HG02798 (cell line): ENCODE data around the gene TYK2.
"Not testable (repeated sequence)": the region's sequence is repeated elsewhere in the genome, so short reads cannot be mapped to it uniquely, and the experiment has no call there.

ENCODE experiments used
- ATAC-seq: cut with Tn5 transposase; IDR thresholded peaks from one replicate; pipeline ENCODE4 v1.9.1; 2021; ENCODE audit warnings: mild to moderate bottlenecking; ENCODE audit not compliant: unreplicated experiment, poor library complexity

TYK2 gene

DNA sequence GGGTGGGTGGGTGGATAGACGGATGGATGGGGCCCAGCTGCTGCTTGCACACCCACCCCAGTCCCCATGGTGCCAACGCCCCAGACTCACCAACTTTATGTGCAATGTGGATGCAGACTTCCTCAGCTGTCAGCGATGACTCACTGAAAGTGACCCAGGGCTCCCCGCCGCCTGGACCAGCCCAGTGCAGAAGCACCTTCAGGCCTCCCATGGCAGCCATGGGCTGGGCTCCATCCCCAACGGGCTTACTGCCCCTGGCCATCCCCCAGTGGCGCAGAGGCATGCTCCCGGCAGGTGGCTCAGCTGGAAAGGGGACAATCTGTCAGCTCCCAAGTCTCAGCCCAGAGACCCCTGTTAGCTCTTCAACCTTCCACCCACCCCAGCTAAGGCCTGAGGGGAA lies 2.2 kb downstream of the TYK2 start:
- no peak for ATAC-seq

DNA sequence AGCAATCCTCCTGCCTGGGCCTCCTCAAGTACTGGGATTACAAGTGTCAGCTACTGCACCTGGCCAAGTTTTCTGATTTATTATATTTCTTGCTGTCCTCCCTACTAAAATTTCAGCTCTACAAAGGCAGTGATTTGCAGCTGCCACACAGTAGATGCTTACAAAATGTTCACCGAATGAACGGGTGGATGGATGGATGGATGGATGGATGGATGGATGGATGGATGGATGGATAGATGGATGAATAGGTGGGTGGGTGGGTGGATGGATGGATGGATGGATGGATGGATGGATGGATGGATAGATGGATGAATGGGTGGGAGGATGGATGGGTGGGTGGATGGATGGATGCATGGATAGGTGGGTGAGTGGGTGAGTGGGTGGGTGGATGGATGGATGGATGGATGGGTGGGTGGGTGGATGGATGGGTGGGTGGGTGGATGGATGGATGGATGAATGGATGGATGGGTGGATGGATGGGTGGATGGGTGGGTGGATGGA lies 3.2 kb downstream of the TYK2 start:
- ATAC-seq, result not testable (repeated sequence)

DNA sequence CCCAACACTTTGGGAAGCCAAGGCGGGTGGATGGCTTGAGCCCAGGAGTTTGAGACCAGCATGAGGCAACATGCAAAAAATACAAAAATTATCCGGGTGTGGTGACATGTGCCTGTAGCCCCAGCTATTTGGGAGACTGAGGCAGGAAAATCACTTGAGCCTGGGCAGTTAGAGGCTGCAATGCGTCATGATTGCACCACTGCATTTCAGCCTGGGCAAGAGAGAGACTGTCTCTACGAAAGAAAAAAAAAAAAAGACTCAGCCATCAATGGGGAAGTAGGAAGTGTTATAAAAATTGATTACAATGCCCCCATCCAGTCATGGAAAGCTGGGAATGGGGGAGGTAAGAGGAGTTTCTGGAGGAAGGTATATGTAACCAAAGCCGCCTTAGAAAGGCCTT lies 5.4 kb downstream of the TYK2 start:
- ATAC-seq, result no peak

DNA sequence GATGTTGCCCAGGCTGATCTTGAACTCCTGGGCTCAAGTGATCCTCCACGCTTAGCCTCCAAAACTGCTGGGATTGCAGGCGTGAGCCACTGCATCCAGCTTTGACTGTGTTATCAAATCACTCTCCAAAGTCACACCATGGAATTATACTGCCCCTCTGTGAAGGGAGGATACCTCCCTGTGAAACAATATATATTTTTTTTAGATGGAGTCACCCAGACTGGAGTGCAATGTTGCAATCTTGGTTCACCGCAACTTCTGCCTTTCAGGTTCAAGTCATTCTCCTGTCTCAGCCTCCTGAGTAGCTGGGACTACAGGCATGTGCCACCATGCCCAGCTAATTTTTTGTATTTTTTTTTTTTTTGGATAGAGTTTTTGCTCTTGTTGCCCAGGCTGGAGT lies 7.7 kb downstream of the TYK2 start:
- no peak for ATAC-seq

DNA sequence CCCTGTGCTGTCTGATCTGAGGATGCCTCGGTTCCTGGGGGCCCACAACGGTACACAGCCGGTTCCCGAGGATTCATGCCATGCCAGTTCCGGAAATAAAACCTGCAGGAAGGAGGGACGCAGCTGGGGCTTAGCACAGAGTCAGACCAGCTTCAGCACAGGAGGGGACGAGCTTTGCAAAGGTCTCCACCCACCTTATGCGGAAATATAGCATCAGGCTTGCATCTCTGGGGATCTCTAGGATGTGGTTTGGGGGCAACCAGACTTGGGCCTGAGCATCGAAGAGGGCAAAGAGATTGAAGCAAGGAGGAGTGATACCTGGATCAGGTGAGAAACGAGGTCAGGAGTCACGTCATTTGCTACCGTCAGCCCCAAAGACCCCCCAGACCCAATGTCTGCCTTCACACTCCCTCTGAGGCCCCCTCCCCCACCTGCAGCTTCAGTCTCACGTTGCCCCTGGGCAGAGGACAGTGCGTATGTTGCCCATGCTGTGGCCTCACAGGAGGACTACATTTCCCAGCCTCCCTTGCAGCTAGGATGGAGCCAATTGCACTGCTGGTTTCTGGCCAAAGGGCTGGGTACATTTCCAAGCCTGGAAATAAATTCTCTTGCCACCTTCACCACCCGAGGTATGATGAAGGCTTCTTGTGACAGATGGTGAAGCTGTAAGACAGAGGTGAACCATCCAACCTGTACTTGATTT lies 12.1 kb downstream of the TYK2 start:
- ATAC-seq, result no peak

DNA sequence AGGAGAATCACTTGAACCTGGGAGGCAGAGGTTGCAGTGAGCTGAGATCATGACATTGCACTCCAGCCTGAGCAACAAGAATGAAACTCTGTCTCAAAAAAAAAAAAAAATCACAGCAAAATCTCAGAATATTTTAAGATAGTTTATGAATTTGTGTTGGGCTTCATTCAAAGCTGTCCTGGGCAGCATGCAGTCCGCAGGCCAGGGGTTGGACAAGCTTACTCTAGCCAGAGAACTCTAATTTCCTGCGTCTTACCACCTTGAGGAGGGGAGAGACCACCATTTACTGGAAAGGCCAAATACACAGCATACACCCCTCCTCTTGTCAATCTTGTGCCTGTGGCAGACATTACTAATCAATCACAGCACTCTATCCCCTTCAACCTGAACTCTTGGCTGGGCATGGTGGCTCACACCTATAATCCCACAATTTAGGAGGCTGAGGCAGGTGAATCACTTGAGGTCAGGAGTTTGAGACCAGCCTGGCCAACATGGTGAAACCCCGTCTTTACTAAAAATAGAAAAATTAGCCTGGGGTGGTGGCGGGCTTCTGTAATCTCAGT lies 13.3 kb downstream of the TYK2 start:
- not testable (repeated sequence) for ATAC-seq

DNA sequence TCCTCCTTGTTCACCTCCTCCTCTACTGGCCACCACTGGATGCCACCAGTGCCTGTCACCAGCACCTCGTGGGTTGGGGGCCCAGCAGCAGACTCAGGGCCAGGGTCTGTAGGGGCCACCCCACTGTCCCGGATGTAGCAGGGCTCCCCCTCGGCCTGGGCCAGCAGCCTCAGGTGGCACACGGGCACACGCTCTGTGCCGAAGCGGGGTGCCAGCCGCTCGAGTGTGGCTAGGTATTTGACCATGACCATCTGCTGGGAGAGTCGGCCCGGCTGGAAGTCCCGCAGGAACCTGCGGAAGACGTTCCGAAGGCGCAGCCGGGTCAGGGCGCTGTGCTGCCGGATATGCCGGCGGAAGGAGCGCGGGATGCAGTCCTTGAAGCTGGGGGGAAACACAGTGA lies 14.9 kb downstream of the TYK2 start:
- no peak for ATAC-seq

DNA sequence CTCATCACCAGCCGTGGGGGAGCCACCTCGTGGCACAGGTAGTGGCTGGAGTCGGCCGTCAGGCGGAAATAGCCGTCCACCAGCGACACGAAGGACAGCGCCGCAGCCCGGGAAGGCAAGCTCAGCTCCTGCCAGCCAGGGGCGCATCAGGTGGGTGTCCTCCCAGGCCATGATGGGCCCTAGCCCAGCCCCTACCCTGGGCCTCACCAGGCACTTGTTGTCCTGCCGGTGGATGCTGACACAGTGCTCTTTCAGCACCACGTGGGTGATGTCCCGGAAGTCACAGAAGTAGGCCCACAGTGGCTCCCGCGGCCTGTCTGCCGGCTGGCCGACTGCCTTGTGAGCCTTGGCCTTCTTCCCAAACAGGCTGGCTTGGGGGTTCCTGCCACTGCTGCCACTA lies 15.7 kb downstream of the TYK2 start:
- no peak for ATAC-seq

DNA sequence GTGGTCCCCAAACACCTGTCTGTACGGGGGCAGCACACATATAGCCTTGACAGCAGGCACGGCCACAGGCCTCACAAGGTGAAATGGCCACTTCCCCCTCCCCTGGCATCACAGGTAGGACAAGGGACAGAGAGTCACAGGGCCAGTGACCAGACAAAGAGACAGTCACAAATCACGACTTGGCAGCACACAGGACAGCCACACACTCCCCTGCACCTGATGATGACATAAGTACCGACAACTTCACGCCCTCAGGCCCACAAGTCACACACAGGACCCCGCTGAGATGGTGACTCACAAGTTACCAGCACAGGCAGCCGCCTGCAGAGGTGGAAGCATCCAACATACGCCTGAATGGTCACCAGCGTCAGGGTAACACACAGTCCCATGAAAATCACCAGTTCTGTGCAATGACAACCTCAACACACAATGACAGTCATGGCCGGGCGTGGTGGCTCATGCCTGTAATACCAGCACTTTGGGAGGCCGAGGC lies 16.5 kb downstream of the TYK2 start:
- no peak for ATAC-seq

DNA sequence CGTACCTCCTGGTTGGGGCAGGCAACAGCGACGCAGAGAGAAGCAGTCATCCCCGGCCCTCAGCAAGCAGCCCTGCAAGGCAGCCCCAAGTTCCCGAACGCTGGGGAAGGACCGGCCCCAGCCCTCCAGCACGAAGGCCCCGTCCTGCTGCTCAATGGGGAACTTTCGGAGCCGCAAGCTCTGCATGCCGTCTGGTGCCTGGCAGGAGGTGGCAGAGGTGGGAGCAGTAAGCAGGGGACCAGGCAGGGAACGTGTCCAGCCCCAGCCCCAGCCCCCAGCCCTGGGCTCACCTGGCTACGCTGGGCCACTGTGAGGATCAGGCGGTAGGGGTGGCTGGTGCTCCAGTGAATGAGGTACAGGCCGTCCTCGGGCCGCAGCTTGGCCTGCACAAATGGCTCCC lies 18.1 kb downstream of the TYK2 start:
- ATAC-seq, result no peak

DNA sequence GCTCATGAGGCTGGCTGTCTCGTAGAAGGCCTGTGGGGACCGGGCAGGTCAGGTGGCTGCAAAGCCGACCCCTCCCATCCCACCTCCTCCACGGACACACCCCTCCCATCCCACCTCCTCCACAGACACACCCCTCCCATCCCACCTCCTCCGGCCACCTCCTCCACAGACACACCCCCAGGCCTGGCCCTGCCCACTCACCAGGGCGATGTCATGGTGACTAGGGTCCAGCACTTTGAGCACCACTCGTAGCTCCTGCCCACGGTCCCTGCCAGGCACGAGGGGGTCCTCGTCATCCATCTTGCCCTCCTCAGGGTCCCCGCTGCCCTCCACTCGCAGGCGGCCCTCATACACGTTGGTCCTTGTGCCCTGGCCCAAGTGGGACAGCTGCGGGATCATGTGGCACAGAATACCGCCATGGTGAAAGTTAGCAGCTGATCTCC lies 18.8 kb downstream of the TYK2 start:
- no peak for ATAC-seq

DNA sequence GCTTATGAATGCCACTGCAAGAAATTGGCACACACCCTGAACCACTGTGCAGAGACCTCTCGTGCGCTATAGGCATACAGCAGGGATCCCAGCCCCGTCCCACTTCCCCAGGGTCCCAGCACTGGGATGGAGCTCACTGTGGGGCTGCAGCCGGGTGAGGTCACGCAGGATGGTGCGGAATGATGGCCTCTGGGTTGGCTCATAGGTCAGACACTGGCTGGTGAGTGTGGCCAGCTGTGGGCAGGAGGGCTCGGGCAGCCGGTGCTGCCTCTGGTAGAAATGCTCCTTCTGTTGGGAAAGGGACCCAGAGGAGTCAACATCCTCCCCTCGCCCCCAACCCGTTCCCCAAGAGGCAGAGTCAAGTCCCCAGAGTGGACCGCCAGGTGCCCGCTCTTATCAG lies 23.9 kb downstream of the TYK2 start:
- ATAC-seq, result no peak

DNA sequence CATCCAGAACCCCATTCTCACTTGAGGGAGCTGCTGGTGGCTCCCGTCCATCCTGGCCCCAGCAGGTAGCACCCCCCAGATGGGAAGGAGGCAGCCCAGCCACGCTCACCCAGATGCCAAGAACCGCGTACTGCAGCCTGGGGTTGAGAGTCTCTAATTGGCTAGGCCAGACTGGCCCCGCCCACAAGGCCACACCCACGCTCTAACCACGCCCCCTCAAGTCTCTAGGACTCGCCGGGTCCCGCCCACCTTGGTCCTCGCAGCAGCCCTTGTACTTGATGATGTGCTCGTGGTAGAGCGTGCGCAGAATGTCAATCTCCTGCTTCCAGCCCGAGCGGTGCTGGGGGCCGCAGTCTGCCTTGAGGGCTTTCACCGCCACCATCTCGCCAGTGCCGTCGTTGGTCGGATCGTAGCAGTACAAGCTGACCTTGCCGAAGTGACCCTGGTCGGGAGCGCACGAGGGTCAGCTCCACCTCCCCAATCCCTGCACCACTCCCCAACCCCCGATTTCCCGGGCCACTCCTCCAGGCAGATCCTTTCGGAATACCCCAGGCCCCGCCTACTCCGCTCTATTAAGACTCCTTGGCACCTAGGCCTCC lies 26.5 kb downstream of the TYK2 start:
- ATAC-seq, result no peak

DNA sequence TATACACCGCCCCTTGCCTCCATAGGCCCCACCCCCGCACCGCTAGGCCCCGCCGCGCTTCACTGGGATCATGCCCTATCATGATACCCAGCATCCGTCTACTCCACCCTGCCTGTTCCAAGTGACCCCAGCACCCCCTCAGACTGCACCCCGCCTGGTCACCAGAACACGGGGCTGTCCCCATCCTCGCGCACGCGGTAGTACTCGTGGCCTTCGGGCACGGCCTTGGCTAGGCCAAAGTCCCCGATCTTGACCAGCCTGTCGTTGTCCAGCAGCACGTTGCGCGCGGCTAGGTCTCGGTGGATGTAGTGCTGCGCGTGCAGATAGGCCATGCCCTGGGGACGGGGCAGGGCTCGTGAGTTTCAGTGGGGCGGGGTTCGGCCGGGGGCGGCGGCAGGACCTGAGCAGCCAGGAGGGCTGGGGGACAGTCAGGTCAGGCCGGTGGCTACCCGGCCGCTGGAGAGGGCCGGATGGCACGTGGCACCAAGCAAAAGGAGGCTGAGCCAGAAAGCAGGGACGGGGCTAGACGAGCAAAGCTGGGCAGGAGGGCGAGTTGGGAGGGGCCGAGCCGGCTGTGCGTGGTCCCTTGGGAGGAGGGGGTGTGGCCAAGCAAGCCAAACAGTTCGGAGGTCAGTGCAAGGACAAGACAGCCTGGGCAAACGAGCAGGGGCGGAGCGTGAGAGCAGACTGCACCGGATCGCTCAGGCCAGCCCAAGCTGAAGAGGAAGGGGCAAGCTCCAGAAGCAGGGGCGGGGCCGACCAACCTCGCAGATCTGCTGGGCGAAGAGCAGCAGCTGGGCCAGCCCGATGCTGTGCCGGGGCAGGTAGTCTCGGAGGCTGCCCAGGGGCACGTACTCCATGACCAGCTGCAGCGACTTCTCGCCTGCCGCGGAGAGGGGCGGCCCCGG lies 27.4 kb downstream of the TYK2 start:
- no peak for ATAC-seq

DNA sequence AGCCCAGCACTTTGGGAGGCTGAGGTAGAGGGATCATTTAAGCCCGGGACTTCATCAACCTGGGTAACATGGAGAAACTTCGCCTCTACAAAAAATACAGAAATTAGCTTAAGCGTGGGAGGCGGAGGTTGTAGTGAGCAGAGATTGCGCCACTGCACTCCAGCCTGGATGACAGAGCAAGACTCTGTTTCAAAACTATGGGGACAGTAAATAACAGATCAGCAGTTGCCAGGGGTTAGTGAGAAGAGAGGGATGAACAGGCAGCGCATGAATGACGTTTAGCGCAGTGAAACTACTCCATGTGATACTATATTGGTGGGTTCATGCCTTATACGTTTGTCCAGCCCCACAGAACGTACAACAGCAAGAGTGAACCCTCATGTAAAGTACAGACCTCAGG lies 33.9 kb downstream of the TYK2 start:
- no peak for ATAC-seq

DNA sequence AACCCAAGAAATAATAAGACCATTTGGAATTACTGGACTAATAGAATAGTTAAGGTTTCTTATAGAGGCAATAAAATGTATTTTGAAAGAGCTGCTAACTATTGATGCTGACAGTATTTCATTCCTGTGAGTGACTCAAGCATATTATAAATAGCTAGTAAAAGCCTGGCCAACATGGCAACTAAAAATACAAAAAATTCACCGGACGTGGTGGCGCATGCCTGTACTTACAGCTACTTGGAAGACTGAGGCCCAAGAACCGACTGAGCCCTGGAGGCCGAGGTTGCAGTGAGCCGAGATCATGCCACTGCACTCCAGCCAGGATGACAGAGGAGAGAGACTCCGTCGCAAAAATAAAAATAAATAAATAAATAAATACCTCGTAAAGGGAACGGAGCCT lies 35.6 kb downstream of the TYK2 start:
- ATAC-seq, result no peak

DNA sequence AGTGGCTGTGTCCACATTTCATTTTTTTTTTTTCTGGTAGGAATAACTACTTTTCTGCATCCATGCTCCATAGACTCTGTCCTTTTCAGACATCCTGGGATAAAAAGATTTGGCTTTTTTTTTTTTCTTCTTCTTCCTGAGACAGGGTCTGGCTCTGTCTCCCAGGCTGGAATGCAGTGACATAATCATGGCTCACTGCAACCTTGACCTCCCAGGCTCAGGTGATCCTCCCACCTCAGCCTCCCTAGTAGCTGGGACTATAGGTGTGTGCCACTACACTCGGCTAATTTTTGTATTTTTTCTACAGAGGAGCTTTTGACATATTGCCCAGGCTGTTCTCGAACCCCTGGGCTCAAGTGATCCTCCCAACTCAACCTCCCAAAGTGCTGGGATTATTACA lies 36.9 kb downstream of the TYK2 start:
- ATAC-seq, result no peak

DNA sequence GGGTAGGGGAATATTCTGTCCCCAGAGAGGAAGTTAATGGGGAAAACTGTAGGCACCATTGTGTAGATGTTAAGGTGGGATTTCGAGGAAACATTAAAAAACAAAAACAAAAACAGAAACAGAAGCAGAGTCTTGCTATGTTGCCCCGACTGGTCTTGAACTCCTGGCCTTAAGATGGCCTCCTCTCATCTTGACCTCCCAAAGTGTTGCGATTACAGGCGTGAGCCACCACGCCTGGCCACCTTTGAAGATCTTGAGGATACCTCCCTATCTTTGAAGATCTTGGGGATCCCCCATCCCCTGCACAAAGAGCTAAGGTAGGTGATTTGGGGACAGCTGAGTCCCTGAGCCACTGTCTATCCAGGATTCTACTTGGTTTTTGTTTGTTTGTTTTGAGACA lies 40.4 kb downstream of the TYK2 start:
- no peak for ATAC-seq

DNA sequence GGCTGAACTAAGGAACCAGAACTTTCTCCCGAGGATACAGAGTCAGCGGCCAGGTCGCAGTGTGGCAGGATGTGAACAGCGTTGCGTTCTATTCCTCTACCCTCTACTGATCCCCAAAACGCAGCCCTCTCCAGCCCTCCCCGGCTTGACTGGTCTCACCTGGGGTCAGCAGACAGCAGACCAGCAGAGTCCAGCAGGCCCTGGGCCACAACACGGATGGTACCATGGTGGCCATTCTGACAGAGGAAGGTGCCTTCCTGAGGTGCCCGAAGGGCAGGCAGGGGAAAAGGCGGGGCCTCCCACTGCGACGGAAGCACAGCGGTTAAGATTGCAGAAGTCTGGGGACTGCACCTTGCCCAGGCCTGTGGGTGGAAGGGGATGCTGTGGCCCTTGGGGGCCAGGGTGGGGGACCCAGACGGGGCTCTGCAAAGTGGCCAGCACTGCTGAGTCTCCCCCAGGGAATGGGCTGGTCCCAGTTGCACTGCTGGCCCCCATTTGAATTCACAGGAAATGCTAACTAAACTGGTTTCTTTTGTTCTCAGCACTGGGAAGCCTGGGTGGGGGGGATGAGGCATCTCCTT lies 40.9 kb downstream of the TYK2 start, which contains the start of gene ICAM3:
Gene ICAM3, minus strand, starts transcription at position 245 of the 581 bp plus-strand sequence. Its CDS starts 10 bp downstream, at position 235.
- ATAC-seq, result peak; percentile 73

DNA sequence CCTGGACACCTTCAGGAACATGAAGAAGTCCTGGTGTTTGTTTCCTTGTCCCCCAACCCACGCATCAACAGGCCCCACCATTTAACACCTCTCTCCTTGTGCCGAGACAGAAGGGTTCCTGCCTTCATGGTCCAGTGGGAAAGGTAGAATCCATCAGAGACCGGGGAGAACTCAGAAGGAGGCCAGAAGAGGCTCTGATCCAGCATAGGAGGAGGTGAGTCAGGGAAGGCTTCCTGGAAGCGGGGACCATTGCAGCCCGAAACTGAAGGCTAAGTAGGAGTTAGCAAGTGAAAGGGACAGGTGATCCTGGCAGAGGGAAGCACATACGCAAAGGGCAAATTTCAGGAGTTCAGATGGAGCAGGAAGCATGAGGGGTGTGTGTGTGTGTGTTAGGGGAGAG lies 41.4 kb downstream of the TYK2 start:
- no peak for ATAC-seq
